NCI-H1417 treated with DMSO at 0.1 percent for 48 hours (cell line): Measurements from ENCODE around the gene KLRK1.
"Not testable (repeated sequence)": the region's sequence is repeated elsewhere in the genome, so short reads cannot be mapped to it uniquely, and the experiment has no call there.

ENCODE experiments used
- DNase-seq: peaks from one replicate; lab custom pipeline; 2025; lab: John Stamatoyannopoulos, UW

The KLRK1 gene

GRCh38 chr12:10362828-10363657 lies 26.8 kb downstream of the KLRK1 start:
- DNase-seq = no peak

- no peak for DNase-seq
Measured at GRCh38 chr12:10362325-10362724, 27.5 kb downstream of the KLRK1 start.

GRCh38 chr12:10361622-10362021 lies 28.2 kb downstream of the KLRK1 start:
- no peak for DNase-seq

GRCh38 chr12:10361084-10361483 lies 28.8 kb downstream of the KLRK1 start:
- no peak for DNase-seq

- no peak for DNase-seq
Measured at GRCh38 chr12:10358969-10359368, 30.9 kb downstream of the KLRK1 start.

GRCh38 chr12:10358131-10358530 lies 31.7 kb downstream of the KLRK1 start:
- no peak for DNase-seq

GRCh38 chr12:10354502-10354901 lies 35.3 kb downstream of the KLRK1 start:
- no peak for DNase-seq

- DNase-seq = no peak
Measured at GRCh38 chr12:10354071-10354470, 35.8 kb downstream of the KLRK1 start.

GRCh38 chr12:10351457-10351856 lies 38.4 kb downstream of the KLRK1 start:
- not testable (repeated sequence) for DNase-seq

- DNase-seq = no peak
Measured at GRCh38 chr12:10341892-10342509, 47.8 kb downstream of the KLRK1 start.

GRCh38 chr12:10340946-10341345 lies 48.9 kb downstream of the KLRK1 start:
- not testable (repeated sequence) for DNase-seq

- no peak for DNase-seq
Measured at GRCh38 chr12:10339053-10339840, 50.6 kb downstream of the KLRK1 start.

GRCh38 chr12:10338470-10338869 lies 51.4 kb downstream of the KLRK1 start:
- DNase-seq = not testable (repeated sequence)

- not testable (repeated sequence) for DNase-seq
Measured at GRCh38 chr12:10336196-10336595, 53.6 kb downstream of the KLRK1 start.

GRCh38 chr12:10331642-10332239 lies 58.1 kb downstream of the KLRK1 start:
- DNase-seq = peak; percentile 50

- DNase-seq = not testable (repeated sequence)
Measured at GRCh38 chr12:10328691-10329090, 61.1 kb downstream of the KLRK1 start.
